ENCODE data around the gene GRM4.
"Not testable (repeated sequence)": the region's sequence is repeated elsewhere in the genome, so short reads cannot be mapped to it uniquely, and the experiment has no call there.

GRM4 gene

DNA sequence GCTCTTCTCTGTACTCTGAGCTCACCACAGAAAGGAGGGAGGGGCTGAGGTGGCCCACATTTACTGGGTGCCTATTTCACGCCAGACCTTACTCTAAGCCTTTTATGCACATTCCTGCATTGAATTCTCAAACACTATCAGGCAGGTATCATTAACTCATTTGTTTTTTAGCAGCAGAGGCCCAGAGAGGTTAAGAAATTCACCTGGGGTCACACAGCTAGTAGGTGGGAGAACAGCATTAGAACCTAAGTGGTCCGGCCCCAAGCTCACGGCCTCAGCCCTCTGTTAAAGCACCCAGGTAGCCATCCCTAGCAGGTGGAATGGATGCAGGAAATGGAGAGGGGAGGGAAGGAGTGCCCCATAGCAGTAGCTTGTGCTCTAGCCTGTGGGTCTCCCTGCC lies 84.5 kb downstream of the GRM4 start:
- DNase-seq = no peak

GRCh38 chr6:34059914-34060313 lies 86.0 kb downstream of the GRM4 start:
- no peak for DNase-seq

GRCh38 chr6:34059136-34059731 lies 86.7 kb downstream of the GRM4 start:
- no peak for DNase-seq

GRCh38 chr6:34057790-34058189 lies 88.1 kb downstream of the GRM4 start:
- DNase-seq = peak in 1 of 2 experiments; percentile 28

- no peak for DNase-seq
Observed at GRCh38 chr6:34057191-34057590, 88.7 kb downstream of the GRM4 start.

GRCh38 chr6:34056305-34057108 lies 89.4 kb downstream of the GRM4 start:
- DNase-seq = peak; percentile 34 to 50

GRCh38 chr6:34055223-34055933 lies 90.5 kb downstream of the GRM4 start:
- DNase-seq = peak; percentile 74 to 81

DNA sequence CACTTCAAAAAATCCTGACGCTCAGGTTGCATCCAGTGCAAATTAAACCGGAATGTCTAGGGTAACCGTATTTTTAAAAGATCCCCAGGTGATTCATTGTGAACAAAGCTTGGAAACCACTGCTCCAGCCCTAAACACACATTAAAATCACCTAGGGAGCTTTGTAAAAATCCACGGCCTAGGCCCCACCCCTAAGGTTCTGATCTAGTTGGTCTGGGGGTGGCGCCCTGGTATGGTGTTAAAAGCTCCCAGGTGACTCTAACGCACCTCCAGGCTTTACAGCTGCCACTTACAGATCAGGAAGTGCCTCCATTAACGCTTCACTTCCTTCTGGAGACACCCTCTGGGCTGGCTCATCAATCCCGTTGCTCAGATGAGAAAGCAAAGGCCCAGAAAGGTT lies 92.2 kb downstream of the GRM4 start:
- DNase-seq = no peak

- no peak for DNase-seq
Observed at GRCh38 chr6:34052918-34053608, 92.8 kb downstream of the GRM4 start.

- no peak for DNase-seq
Observed at GRCh38 chr6:34052071-34052825, 93.6 kb downstream of the GRM4 start.

GRCh38 chr6:34051331-34051919 lies 94.5 kb downstream of the GRM4 start:
- no peak for DNase-seq

GRCh38 chr6:34050691-34051090 lies 95.2 kb downstream of the GRM4 start:
- no peak for DNase-seq

- no peak for DNase-seq
Observed at GRCh38 chr6:34049395-34050342, 96.2 kb downstream of the GRM4 start.

DNA sequence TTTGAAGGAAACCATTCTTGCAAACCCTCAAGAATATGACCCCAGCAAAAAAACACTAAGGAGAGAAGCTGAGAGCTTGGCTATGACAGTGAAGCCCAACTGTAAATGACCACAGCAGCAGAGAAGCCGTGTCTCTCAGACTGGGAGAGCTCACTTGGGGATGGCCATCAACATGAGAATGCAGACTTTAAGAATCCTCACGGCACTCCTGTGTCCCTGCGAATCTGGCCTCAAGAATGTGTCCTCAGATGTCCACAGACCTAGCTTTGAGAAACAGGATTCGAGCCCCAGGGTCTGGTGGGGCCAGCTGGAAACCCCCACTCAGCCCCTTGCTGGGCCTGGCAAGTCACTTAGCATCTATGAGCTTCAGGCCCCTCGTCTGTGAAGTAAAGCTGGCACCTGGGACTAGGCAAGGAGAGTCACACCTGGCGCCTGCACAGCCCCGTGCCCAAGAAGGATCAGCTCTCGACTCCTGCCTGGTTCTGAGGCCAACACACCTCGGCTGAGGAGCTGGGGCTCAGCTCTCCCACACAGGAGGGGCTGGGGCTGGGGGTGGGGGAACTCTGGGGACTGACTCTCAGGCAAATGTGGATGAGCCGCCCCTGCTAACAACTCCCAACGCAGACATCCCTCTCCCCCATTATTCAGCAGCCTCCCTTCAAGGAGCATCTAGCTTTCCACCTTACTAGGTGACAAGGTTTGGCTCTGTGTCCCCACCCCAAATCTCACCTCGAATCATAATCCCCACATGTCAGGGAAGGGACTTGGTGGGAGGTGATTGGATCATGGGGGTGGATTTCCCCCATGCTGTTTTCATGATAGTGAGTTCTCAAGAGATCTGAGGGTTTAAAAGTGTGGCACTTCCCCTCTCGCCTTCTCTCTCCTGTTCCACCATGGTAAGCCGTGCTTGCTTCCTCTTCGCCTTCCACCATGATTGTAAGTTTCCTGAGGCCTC lies 97.7 kb downstream of the GRM4 start:
- DNase-seq = no peak

DNA sequence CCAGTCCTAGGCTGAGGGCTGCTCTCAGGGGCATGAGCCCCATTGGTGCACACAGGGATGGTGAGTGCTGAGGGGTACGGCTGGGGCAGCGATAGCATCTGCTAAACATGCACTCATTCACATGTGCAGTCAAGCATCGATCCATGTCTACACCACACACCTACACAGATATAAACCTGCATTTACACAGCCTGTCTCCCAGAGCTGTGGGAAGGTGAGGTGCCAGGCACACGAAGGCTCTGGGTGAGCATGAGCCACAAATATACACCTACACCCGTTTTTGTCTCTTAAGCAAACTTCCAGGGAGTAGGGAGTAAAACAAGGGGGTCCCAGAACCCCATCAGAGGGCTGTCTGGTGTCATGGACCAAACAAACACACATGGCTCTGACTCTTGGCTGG lies 99.3 kb downstream of the GRM4 start:
- no peak for DNase-seq

DNA sequence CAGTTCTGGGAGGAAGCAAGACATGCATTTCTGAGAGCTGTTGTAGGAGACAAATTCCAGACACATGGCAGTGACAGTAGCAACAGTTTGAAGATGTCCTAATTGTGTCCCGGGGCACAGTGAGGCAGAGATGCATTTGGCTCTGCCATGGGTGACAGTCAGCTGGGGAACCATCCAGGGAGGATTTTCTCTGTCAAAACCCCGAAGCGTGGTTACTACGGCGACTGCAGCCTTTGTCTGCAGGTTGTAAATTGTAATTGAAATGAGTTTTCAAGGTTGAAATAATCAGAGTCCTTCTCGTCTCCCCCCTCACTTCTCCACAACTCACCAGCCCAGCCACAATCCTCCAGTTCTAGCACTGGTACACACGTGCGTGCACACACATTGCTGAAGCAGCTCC lies 100.1 kb downstream of the GRM4 start:
- DNase-seq = no peak

- peak in 1 of 2 experiments; percentile 25 for DNase-seq
Observed at GRCh38 chr6:34044945-34045595, 100.8 kb downstream of the GRM4 start.

DNA sequence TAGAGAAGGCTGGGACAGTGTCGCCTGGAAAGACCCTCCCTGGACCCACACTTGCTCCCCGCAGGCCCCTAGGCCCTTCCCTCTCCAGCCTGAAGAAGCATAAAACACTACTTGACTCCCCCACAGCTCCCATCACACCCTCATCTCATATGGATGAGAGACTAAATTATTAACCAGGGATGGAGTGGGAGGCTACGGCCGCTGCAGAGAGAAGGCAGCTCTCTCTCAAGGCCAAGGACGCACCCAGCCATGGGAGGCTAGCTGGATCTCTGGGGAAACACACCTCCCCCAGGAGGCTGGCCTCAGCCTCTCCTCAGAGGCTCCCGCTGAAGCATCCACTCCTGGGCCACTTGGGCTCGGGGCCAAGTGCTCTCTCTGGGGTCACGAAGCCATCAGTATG lies 102.5 kb downstream of the GRM4 start:
- no peak for DNase-seq

- not testable (repeated sequence) for DNase-seq
Observed at GRCh38 chr6:34041998-34042397, 103.9 kb downstream of the GRM4 start.
